HL-60 (cell line): ENCODE data around the gene PTPN3.

Experiments
- CTCF ChIP-seq: IDR thresholded peaks from one replicate; pipeline ENCODE4 v1.5.1; 2011; ENCODE audit warnings: low read length, control low read depth, inconsistent platforms; ENCODE audit not compliant: insufficient read depth
- POLR2AphosphoS5 ChIP-seq: IDR thresholded peaks from 2 replicates; pipeline ENCODE4 v1.6.1; 2012; ENCODE audit warnings: low read depth

- TF ChIP-seq POLR2AphosphoS5 = no peak
- no peak for TF ChIP-seq CTCF
Observed at GRCh38 chr9:109517901-109518377, 19.8 kb upstream of the PTPN3 start.
